ENCODE results near the gene REELD1. TPM values are rescaled to one million over a fixed set of nuclear protein-coding genes. Genes with fewer than 3 reads are reported as not detected.

Gene REELD1
- 0.90 and 0.91 TPM in 2 replicates for total RNA-seq (2013; cell fraction: nucleolus; rRNA removed)
- total RNA-seq (2014; rRNA removed) (0.49 and 0.62 TPM in 2 replicates), total RNA-seq (2014; rRNA removed; fragmentation: Illumina TruSeq; extraction: Trizol) (1.2 TPM in 2 replicates), total RNA-seq (2021) (0.35 and 0.62 TPM in 2 replicates), polyA plus RNA-seq (2011; rRNA removed) (0.20 and 0.77 TPM in 2 replicates), polyA plus RNA-seq (2014; fragmentation: Illumina TruSeq; extraction: Trizol) (0.41 and 1.0 TPM in 2 replicates), polyA plus RNA-seq (2014; fragmentation: Nextera tagmentation; extraction: Ambion mirVana) (under 1 TPM; 0.16 to 0.24 TPM), polyA plus RNA-seq (2014; rRNA removed) (1.4 and 3.9 TPM in 2 replicates), polyA plus RNA-seq (2016; fragmentation: Nextera tagmentation; extraction: Ambion mirVana) (under 1 TPM; 0.11 to 0.27 TPM), polyA minus RNA-seq (2011; rRNA and poly(A)+ RNA removed) (0.62 and 0.80 TPM in 2 replicates), Bru-seq, nascent RNA (percentile 48 among the genes with signal in this experiment), BruChase-seq, experiment 1, labeled RNA remaining after a 6-hour chase (percentile 60 among the genes with signal in this experiment), BruChase-seq, experiment 2, labeled RNA remaining after a 2-hour chase (percentile 64 among the genes with signal in this experiment)
- polyA plus RNA-seq (2011; ENCODE audit: low read depth) = 0.43 TPM
- 0.10 and 0.20 TPM in 2 replicates for polyA plus RNA-seq (2011; cell fraction: cytosol; rRNA removed)
- polyA plus RNA-seq (2011; cell fraction: nucleus; rRNA removed) = 4.7 and 5.8 TPM in 2 replicates
- polyA plus RNA-seq (2012) = 0.47 and 0.51 TPM in 2 replicates
- polyA minus RNA-seq (2011; cell fraction: cytosol; rRNA and poly(A)+ RNA removed) = not detected in 2 replicates
- 0.60 and 1.5 TPM in 2 replicates for polyA minus RNA-seq (2011; cell fraction: nucleus; rRNA and poly(A)+ RNA removed)
- long read RNA-seq, experiment 1 = 0 reads
- long read RNA-seq, experiment 2 = 0 reads

GRCh38 chr4:146214238-146214637 lies at the start of gene REELD1:
TSS of gene REELD1 (plus strand) at chr4:146214538. CDS start at chr4:146216953, 2,415 bp downstream.
- Histone ChIP-seq H3K79me2 (ENCODE audit: control insufficient read depth, insufficient read depth, low read length) (no peaks in the 10 kb centered on the region), H3K4me2 (ENCODE audit: control insufficient read depth, insufficient read depth) (no peak within 1 kb of the TSS), H3K9ac (ENCODE audit: control insufficient read depth, insufficient read depth, low read length) (no peak within 1 kb of the TSS), H3K4me3 (no peak within 1 kb of the TSS), H3K4me1 (ENCODE audit: control insufficient read depth, insufficient read depth, low read length) (no peaks in the 10 kb centered on the region), H3K9me3 (replicated peaks; ENCODE audit: control insufficient read depth, insufficient read depth, low read length) (no peaks in the 10 kb centered on the region), H4K20me1 (ENCODE audit: control insufficient read depth, insufficient read depth) (no peaks in the 10 kb centered on the region), H3K27me3 (replicated peaks in 1 of 2; ENCODE audit: control insufficient read depth in 2 of 2, insufficient read depth in 2 of 2, low read length in 1 of 2) (no peaks in the 10 kb centered on the region), H3K27ac (ENCODE audit: control insufficient read depth, insufficient read depth) (no peak within 1 kb of the TSS), H3K36me3 (ENCODE audit: control insufficient read depth in 2 of 2, insufficient read depth in 2 of 2, low read length in 1 of 2) (no peaks in the 10 kb centered on the region), H2AFZ (ENCODE audit: control insufficient read depth, low read depth, low read length) (no peak within 1 kb of the TSS)
- TF ChIP-seq, protein P1, sequence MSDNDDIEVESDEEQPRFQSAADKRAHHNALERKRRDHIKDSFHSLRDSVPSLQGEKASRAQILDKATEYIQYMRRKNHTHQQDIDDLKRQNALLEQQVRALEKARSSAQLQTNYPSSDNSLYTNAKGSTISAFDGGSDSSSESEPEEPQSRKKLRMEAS (IDR thresholded peaks at IDR 0.05; ENCODE audit: low read depth, low read length) = no peak
- TF ChIP-seq NFYB (IDR thresholded peaks at IDR 0.05; ENCODE audit: insufficient read depth, low read depth, low read length) (no peak), SUPT20H (IDR thresholded peaks at IDR 0.05; ENCODE audit: borderline replicate concordance, control insufficient read depth, low read depth, low read length) (no peak), CREM (IDR thresholded peaks at IDR 0.05; ENCODE audit: low read depth) (no peak), CREB1 (IDR thresholded peaks at IDR 0.05; ENCODE audit: low read depth) (no peak), HCFC1 (IDR thresholded peaks at IDR 0.05; ENCODE audit: low read length) (no peak), MEF2A (IDR thresholded peaks at IDR 0.05; ENCODE audit: insufficient read depth, low read depth, low read length) (no peak)
- TF ChIP-seq, protein P2, sequence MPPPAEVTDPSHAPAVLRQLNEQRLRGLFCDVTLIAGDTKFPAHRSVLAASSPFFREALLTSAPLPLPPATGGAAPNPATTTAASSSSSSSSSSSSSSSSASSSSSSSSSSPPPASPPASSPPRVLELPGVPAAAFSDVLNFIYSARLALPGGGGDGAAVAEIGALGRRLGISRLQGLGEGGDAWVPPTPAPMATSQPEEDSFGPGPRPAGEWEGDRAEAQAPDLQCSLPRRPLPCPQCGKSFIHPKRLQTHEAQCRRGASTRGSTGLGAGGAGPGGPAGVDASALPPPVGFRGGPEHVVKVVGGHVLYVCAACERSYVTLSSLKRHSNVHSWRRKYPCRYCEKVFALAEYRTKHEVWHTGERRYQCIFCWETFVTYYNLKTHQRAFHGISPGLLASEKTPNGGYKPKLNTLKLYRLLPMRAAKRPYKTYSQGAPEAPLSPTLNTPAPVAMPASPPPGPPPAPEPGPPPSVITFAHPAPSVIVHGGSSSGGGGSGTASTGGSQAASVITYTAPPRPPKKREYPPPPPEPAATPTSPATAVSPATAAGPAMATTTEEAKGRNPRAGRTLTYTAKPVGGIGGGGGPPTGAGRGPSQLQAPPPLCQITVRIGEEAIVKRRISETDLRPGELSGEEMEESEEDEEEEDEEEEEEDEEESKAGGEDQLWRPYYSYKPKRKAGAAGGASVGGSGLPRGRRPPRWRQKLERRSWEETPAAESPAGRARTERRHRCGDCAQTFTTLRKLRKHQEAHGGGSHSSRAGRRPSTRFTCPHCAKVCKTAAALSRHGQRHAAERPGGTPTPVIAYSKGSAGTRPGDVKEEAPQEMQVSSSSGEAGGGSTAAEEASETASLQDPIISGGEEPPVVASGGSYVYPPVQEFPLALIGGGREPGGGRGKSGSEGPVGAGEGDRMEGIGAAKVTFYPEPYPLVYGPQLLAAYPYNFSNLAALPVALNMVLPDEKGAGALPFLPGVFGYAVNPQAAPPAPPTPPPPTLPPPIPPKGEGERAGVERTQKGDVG (CRISPR knock-in tag; IDR thresholded peaks at IDR 0.05) = no peak
- DNase-seq (ENCODE audit: low read depth, low spot score) (no peak), ATAC-seq (no peak), FAIRE-seq (no peak)
- WGBS (ENCODE audit: insufficient coverage, insufficient replicate concordance, low lambda C conversion rate, missing lambda C conversion rate) = 68% methylated on average over 5 of the region's 5 CpGs
- no TSS peak for BruUV-seq (replicated peaks)
- in situ Hi-C loops (cut with MboI) = no loop called here
- POLR2A ChIA-PET = no interaction called here
- RAD21 ChIA-PET (ENCODE audit: unreplicated experiment) = no interaction called here
- CTCF ChIA-PET = no interaction called here
- SMC1A ChIA-PET (ENCODE audit: uncharacterized antibody, unreplicated experiment) = no interaction called here
- intact Hi-C loops (cut with micrococcal nuclease; ENCODE audit: unreplicated experiment) = no loop called here
